Thyroid gland (tissue), 4 donors: ENCODE measurements around the gene MBD3.

Source experiments
- CTCF ChIP-seq, 6 experiments: fragments of 200-600 bp in 3 of 6; fragments of 450-650 bp in 3 of 6; sonication (generic) in 3 of 6; IDR thresholded peaks; one replicate each; pipeline ENCODE4 v1.5.1; 2016 to 2019; ENCODE audit warnings: antibody characterized with exemption in 6 of 6, mild to moderate bottlenecking in 2 of 6, inconsistent platforms in 1 of 6, moderate library complexity in 1 of 6
- POLR2A ChIP-seq, 2 donors: fragments of 450-650 bp; IDR thresholded peaks; one replicate each; pipeline ENCODE4 v1.6.1; 2017; ENCODE audit warnings: antibody characterized with exemption in 2 of 2, mild to moderate bottlenecking in 2 of 2, moderate library complexity in 1 of 2

- no peak for TF ChIP-seq CTCF (IDR thresholded peaks at IDR 0.05)
- TF ChIP-seq POLR2A (IDR thresholded peaks at IDR 0.05) = no peak
Measured at GRCh38 chr19:1612114-1613086, 19.7 kb upstream of the MBD3 start.
